NOMO-1 (cell line): ENCODE measurements around the gene SCAMP5.

Experiments
- DNase-seq, 2 experiments: peaks; one replicate each; lab custom pipeline; 2025; ENCODE audit not compliant: unreplicated experiment in 2 of 2; lab: John Stamatoyannopoulos, UW

Gene SCAMP5

DNA sequence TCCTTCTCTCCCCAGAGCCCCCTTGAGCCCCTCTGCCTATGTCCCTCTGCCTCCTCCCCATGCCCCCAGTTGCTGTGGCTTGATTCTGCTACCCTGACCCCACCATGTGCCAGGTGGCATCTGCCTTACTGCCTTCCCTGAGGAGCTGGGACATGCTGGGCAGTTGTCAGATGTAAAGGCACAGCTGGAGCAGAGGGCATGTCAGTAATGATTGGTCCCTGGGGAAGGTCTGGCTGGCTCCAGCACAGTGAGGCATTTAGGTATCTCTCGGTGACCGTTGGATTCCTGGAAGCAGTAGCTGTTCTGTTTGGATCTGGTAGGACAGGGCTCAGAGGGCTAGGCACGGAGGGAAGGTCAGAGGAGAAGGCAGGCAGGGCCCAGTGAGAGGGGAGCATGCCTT, 24.6 kb downstream of the SCAMP5 start:
- no peak for DNase-seq

DNA sequence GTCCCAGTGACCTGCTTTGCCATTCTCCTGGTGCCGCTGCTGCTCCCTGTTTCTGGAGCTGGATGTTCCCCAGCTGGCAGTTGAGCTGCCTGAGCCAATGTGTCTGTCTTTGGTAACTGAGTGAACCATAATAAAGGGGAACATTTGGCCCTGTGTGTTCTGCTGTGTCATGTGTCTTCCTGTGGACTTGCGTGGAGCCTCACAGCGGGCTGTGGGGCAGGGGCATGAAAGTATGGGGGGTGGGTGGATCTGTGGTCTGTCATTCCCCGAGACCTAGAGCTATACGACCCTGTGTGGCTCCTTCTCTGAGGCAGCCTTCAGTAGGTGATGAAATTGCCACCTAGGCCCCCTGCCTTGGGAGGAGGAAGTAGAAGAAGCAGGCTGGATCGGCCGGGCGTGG, 26.0 kb downstream of the SCAMP5 start:
- no peak for DNase-seq

DNA sequence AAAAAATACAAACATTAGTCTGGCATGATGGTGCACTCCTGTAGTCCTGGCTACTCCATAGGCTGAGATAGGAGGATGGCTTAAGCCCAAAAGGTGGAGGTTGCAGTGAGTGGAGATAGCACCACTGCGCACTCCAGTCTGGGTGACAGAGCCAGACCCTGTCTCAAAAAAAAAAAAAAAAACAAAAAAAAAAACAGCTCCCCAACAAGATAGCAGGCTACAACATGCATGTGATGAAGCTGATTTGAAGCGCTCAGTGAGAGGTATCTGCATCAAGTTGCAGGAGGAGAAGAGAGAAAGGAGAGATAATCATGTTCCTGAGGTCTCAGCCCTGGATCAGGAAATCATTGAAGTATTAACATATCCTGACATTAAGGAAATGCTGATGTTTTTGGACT, 27.4 kb downstream of the SCAMP5 start:
- DNase-seq: no peak

DNA sequence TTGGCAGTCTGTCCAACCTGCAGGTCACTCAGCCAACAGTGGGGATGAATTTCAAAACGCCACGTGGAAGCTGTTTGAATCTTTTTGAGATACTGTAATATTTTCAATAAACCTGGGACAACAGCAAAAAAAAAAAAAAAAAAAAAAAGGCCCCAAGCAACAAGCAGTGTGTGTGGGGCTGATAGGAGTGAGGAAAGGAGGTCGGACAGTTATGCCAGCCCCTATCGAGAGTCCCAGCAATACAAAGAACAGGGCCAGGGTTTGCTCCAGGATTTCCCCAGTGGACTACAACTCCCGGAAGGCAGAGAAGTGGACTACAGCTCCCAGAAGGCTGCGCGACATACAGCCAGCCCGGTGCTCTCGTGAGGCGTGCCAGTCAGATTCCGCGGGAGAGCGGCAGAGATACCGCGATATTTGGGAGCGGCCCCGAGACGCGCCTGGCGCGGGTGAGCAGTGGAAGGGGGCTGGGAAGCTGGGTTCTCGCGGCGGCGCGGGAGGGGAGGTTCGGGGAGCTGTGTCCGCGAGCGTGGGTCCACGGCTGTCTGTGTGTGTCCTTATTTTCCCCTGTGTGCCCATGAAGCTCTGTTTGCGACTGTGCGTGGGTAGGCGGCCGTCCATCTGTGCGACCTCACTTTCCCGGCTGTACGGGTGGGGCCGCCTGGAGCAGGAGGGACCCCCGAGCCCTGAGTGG, 28.0 kb downstream of the SCAMP5 start, which contains the start of gene PPCDC:
Gene PPCDC, plus strand, starts transcription at position 410 of the 691 bp plus-strand sequence. CDS start 4,729 bp downstream, outside the sequence.
- peak; percentile 92 to 94 for DNase-seq

DNA sequence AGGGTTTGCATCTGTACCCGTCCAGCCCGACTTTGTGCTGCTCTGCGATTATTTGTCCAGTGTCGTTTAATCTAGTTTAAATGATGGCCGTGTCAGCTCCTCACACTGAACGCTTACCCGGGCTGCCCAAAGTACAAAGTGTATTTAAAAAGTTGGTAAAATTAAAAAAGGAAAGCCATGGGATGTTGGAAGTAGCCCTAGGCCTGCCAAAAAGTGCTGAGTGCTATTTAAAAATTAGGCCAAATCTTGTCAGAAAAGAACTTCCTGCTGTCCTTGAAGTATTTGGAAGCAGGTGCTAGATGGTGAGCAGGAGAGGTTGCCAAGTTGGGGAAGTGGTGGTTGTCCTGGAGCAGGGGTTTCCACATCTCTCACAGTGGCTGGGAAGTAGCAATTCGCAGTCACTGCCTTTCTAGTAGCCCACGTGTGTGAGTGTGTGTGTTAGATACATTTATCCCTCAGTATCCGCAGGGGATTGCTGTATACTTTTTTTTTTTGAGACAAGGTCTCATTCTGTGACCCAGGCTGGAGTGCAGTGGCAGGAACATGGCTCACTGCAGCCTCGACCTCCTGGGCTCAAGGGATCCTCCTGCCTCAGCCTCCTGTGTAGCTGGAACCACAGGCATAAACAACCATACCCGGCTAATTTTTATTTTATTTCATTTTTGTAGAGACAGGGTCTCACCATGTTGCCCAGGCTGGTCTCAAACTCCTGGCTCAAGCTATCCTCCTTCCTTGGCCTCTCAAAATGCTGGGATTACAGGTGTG, 28.7 kb downstream of the SCAMP5 start:
- peak; percentile 56 to 71 for DNase-seq

DNA sequence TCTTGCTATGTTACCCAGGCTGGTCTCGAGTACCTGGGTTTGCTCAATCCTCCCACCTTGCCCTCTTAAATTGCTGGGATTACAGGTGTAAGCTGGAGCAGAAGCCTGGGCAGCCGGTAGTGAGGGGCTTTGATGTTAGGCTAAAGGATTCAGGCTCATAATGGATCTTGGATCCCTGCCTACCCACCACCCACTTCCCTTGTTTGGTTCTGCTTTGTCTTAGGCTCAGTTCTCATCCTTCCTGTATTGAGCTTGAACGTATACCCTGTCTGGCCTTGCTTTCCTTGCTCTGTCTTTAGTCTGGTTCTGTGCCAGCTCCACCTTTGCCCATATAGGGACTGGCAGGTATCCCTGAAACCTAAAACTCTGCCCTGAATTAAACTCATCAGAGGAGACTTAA, 29.7 kb downstream of the SCAMP5 start:
- peak; percentile 29 to 30 for DNase-seq

DNA sequence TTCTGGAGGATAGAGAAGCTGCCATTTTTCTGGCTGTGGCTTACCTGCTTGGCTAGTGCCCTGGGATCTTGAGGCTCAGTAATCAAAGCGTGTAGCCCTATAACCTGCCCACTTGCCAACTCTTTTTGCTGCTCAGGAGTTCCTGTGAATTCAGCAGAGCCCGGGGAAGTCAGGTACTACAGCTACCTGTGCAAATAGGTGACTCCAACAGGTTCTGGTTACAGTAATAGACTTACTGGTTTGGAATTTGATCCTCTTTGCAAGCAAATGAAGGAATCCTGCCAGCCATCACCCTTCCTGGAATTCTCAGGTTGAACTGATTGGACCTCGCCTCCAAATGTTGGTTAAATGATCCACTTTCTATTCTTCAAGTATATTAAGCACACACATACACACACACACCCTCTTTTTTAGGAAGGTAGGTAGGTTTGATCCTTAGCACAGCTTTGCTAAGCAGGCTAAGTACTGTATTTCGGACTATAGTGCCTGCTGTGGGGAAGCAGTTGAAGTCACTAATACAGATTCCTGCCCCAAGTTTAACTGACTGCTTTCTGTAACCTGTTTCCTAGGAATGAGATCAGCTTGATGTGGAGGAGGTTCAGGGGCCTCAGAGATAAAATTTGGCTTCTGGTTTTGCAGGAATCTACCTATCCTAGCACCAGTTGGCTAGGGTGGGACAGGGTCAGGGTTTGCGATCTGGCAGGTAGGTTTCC, 30.3 kb downstream of the SCAMP5 start:
- no peak for DNase-seq

DNA sequence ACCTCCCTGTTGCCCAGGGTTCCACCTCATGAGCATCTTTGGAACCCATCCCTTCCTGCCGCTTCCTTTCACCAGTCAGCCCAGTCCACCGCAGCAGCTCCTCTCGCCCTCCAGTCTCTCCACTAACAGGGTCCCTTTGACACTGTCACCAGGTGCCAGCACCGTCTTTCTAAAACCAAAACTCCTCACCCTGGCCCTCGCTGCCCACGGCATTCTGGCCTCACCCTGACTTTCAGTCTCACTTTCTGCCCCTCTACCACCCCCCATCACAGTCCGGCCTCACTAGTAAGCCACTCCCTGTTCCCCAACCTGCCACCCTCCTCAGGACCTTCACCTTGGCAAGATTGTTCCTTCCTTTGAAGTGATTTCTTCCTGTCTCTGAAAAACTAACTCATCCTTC, 32.2 kb downstream of the SCAMP5 start:
- DNase-seq: no peak

DNA sequence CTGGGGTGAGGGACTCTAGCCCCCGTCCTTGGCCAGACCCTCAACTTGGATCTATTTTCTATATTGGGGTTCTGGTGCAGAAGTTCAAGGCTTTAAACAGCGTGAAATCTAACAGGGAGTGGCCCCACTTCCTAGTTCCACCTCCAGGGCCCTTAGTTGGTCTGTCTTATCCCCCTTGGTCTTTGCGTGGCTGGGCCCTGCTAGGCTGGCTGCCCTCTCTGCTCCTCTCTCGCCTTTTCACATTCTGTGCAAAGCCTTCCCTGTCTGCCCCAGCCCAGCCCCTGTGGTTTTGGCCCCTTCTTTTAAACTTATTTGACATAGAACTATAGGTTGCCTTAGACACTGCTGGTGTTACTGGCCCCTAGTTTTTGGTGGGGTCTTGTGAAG, 33.6 kb downstream of the SCAMP5 start:
- no peak for DNase-seq

DNA sequence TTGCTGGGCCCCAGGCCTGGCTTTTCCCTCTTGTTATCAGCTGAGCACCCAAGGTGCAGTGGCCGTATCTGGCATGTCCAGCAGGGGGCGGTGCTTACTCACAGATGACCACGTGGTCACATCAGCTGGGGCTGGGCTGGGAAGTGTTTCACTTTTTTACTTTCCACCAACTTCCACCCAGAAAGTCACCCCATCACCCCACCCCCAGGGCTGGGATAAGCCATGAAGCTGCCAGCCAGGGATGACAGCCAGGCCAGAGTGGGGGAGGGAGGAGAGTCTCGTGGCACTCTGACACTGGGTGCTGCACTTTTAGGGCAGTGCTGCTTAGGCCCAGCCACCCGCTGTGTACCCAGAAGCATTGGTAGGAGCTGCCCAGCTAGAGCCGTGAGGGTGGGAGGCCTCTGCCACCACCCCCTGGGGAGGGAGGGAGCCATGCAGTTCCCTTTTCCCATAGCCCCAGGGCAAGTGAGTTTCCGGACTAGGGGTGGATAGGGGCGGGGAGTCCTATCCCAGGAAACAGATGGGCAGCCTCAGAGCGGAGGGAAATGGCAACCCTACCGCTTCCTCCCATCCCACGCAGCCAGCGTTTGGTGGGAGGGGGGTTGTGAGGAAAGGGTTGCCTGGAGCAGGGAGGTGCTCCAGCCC, 34.1 kb downstream of the SCAMP5 start:
- peak; percentile 61 to 73 for DNase-seq

DNA sequence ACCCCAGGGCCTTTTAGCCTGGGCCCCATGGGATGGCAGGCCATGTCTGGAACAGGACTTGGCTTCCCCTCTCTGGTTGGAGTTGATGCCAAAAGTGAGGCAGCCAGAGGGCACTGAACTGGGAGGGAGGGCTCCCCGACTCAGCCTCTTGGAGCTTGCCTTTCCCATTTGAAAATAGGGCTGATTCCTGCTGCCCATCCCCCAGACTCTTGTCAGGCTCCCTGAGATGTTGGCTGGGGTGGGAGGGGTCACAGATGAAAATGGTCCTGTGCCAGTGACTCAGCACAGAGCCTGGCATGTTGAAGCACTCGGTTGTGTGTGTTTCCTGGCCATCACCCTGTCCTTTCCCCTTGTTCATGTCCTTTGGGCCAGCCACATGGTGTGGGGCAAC, 34.7 kb downstream of the SCAMP5 start:
- DNase-seq: no peak

DNA sequence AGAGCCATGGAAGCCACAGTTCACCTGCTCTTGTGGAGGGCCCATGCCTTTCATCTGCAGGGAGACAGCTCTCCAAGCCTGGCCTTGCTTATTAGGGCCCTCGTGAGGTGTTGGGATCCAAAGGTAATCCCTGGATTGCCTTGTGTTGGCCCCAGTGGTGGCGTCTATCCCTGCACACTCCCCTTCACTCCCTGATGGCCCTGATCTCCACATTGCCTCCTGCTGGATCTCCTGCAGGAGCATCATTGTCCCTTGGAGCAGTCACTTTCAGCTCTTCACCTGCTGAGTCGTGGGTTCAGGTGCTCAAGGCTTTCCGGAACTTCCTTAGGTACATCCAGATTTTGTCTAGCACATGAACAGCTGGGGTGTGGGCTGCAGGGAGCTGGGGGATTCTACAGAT, 35.1 kb downstream of the SCAMP5 start:
- DNase-seq: no peak

DNA sequence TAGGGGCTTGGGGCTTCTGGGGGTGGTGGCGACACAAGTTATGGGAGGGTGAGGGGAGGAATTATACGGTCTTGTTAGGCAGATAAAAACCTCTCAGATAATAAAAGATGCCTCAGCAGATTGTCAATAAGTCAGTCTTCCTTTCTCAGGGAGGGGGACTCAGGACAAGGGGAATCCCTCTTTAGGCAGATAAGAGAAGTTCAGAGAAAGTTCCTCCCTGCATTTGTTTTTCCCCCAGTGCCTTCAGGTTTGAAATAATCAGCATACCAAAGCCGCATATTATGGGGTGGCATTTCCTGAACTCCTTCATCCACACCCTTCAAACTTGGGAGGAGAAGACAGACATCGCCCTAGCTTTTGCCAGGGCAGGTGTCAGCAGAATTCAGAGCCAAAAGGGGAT, 36.5 kb downstream of the SCAMP5 start:
- DNase-seq: no peak

DNA sequence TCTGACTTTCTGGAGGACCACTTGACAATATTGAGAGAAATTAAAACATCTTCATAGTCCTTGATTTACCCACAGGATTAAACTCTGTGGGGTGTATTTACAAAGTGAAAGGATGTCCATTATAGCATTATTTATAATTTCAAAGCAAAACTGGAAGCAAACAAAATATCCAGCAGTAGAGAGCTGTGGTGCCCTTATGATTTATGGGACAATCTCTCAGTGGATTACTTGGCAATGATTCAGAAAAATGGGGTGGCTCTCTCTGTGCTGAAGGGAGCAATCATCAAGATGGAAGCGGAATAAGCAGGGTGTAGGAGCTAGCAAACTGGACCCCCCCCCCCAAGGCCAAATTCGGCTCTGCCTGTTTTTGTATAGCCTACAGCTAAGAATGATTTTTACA, 37.0 kb downstream of the SCAMP5 start:
- no peak for DNase-seq

DNA sequence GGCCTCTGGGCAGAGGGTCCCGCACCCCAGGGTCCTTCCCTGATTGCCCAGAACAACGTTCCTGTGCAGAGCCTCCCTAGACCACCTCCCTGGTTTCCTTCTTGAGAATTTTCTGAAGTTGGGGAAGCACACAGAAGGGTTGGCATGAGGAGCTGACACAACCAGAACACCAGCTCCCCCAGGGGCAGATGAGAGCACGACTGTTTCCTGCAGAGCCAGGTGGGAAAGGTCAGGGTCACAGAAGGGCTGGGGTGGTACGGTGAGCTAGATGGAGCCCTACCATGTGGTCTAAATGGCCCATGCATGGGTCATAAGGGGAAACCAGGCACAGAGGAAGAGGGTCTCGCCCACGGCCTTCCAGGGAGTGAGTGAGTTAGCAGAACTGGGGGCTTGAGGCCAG, 38.4 kb downstream of the SCAMP5 start:
- DNase-seq: no peak

DNA sequence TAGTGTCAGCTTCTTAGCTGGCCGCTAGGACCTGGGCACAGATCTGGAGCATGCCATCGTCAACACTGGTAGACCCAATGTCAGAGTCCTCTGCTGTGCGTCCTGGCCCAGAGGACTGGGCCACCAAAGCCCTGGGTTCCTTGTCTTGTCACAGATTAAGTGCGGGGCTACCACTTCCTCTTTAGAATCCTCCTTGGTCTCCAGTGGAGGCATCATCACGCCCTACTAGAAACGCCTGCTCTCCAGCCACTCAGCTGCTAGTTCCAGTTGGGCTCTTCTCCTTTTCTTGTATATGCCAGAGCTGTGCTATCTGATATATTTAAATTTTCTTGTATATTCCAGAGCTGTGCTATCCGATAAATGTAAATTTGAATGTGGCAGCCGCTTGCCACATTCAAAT, 39.3 kb downstream of the SCAMP5 start:
- DNase-seq: peak; percentile 56 to 65

DNA sequence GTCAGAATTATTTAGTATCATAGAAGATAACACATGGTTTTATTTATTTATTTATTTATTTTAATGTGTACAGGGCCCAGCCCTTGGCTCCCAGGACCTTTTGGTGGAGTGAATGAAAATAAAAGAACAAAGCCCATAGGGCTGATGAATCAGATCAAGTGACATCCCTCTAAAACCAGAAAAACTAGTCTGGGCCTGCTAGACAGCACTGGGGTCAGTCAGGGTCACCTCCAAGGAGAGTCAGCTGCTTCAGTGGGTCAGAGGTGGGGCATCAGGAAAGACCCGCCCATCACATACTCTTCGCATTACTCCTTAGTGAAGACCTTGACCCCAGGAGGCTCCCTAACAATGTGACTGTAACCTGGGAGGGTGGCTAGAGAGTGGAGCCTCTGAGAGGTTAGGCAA, 40.9 kb downstream of the SCAMP5 start:
- no peak for DNase-seq

DNA sequence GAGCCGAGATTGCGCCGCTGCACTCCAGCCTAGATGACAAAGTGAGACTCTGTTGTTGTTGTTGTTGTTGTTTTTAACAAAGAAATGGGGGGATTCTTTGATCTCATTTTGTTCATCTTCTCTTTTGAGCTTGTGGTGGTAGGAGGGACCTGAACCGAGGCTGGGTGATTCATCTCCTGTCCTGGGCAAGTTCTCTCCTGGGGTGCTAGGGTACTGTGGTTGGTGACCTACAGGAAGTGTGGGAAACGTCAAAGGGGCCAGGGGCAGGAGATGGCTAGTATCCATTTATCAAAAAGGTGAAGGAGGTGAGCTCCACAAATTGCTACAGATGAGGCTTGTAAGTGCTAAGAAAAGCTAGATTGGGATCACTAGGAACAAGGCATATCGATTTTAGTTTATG, 42.3 kb downstream of the SCAMP5 start:
- peak in 1 of 2 experiments; percentile 24 for DNase-seq

DNA sequence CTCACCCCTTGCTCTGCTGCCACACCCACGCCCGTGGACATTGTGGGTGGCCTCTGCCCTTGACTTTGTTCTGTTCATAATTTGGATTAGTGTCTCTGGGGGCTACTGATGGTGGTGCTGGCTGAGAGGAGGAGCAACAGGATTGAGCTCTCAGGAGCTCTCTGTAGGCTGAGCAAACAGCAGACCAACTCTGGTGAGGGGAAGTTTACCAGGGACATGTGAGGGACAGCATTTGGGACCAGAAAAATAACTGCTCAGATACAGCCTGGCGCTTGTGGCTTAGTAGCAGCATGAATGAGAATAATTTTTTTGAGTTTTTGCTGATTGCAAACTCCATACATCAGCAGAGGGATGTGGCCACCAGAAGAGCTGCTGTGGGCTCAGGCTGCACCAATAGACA, 42.9 kb downstream of the SCAMP5 start:
- no peak for DNase-seq

DNA sequence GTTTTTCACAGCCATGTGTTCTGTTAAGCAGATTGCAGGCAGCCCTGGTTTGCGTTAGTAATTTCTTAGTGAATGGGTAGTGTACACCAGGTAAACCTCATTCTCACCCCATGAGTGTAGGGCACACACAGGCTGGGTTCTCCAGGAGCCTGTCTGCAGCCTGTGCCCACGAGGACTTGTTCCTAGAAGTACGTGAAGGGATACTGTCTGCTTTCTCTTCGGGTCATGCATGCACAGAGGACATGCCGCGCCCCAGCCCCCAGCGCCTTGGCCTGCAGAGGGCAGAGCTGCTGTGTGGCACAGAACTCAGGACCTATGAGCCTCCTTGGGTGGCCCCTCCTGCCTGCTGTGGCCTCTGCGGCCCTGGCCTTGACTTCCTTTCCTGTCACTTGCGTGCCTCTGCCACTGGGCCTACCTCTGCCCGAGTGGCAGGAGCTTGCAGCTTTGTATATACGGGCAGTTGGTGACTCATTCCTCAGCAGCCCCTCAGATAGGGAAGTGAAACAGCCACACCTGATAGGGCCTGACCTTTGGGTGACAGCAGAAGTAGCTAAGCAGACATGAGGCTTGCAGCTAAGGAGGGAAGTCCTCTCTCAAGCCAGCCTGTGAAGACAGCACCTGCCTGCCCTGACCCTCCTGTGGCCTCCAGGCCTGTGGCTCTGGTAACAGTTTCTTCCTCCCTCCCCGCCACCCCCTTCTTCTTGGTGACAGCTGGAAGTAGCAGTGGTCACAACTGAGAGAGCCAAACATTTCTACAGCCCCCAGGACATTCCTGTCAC, 47.6 kb downstream of the SCAMP5 start:
- peak; percentile 99 to 100 for DNase-seq
